Measurements from ENCODE around the gene CD22.
"Not testable (repeated sequence)": the region's sequence is repeated elsewhere in the genome, so short reads cannot be mapped to it uniquely, and the experiment has no call there.

CD22 gene

DNA sequence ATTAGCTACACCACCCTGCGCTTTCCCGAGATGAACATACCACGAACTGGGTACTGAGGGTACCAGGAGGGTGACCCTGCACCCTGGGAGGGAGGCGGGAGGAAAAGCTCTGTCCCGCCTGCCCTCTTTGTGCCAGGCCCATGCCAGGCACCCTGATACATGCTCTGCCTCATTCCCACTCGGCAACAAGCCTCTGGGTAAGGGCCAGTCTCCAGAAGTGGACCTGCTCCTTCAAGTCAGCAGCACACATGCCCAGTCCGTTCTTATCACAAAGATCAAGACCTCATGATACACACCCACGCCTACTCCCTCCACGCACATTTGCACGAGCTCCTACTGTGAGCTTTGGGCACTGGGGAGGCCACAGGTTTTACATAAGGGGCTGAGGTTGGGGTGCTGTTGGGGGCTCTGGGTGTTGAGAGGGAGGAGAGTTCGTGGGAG, 16.7 kb downstream of the CD22 start:
- no peak for DNase-seq

DNA sequence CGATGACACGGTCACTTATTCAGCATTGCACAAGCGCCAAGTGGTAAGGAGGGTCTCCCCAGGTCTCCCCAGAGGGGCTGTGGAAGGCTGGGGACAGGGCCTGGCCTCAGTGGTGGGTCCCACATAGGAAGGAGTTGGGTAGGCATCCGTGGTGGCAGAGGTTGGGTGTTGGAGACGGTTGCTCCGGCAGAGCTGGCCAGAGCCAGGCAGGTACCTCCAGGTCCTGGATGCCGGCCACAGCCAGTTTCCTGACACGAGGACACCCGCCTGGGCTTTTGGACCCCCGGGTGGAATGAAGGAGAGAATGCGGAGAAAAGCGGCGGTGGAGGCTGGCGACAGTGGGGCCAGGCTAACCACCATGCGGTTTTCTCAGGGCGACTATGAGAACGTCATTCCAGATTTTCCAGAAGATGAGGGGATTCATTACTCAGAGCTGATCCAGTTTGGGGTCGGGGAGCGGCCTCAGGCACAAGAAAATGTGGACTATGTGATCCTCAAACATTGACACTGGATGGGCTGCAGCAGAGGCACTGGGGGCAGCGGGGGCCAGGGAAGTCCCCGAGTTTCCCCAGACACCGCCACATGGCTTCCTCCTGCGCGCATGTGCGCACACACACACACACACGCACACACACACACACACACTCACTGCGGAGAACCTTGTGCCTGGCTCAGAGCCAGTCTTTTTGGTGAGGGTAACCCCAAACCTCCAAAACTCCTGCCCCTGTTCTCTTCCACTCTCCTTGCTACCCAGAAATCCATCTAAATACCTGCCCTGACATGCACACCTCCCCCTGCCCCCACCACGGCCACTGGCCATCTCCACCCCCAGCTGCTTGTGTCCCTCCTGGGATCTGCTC, 17.4 kb downstream of the CD22 start:
- DNase-seq, result peak; percentile 86

DNA sequence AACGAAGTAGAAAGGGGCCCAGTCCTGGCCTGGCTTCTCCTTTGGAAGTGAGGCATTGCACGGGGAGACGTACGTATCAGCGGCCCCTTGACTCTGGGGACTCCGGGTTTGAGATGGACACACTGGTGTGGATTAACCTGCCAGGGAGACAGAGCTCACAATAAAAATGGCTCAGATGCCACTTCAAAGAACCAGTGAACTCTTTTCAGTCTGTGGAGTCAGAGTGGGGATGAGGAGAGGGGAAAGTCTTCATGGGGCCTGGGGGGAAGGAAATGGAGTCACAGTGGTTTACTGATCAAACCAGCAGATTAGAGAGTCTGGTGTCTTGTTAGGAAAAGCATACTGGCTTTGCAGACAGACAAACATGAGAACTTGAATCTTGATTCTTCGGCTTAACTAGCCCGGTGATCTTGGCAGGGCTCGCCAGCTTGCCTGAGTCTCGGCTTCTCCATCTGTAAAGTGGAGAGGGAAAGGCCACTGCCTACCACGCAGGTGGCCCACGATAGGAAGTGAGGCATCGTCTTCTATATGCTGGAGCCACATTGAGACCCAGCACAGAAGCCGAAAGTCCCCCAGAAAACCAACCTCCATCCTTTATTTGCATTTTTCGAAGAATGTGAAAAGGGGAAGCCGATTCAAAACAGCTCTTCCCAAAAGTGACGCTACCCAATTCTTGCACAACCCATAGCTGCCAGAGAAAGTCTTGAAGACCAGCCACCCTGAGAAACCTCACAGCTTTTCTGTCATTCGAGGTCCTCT, 18.4 kb downstream of the CD22 start, which contains the start of gene FFAR1:
FFAR1 (plus strand) TSS at position 732 of the 759 bp plus-strand sequence. CDS start 3,650 bp downstream, outside the sequence.
- DNase-seq, result peak; percentile 83

DNA sequence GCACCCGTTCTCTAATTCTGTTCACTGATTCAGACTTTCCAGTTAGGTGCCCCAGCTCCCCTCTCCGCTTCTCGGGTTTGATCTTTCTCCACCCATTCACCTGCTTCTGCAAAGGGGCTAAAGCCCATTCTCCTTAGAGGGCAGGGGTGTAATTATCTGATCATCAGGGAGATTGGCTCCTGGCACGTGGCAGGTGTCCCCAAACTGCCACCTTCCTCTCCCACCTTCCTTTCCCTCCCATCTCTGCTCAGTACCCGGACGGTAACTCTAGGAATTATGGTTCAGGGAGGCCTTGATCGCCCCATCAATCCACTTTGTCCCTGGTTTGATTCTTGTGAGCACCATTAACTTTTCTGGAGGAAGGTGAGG, 18.9 kb downstream of the CD22 start:
- no peak for DNase-seq

DNA sequence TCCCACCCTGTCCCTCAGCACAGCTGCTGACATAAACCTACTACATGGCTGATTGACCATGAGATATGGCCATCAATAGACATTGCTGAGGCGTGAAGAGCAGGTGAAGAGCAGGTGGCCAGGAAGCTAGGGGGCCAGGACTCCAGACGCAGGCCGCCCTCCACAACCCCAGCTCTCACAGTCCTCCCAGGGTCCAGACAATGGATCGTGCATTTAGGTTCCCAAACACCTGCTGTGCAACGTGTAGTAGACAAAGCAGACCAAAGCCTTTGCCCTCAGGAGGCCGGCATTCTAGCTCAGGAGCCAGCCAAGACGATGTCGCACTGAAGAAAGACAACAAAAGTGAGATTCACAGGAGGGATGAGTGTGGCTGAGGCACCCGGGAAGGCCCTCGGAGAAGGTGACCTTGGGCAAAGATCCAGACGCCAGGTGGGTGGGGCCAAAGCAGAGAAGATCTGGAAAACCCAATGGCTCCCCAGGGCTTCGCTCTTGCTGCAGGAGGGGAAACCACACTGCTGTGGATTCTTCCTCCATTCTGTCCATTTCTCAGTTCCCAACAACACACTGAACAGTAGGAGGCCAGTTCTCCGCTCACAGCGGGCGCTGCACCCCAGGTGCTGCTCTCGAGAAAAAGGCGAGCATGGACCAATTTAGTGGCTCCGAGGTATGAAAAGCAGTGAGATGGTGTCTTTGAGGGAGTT, 20.1 kb downstream of the CD22 start:
- DNase-seq, result peak; percentile 50

DNA sequence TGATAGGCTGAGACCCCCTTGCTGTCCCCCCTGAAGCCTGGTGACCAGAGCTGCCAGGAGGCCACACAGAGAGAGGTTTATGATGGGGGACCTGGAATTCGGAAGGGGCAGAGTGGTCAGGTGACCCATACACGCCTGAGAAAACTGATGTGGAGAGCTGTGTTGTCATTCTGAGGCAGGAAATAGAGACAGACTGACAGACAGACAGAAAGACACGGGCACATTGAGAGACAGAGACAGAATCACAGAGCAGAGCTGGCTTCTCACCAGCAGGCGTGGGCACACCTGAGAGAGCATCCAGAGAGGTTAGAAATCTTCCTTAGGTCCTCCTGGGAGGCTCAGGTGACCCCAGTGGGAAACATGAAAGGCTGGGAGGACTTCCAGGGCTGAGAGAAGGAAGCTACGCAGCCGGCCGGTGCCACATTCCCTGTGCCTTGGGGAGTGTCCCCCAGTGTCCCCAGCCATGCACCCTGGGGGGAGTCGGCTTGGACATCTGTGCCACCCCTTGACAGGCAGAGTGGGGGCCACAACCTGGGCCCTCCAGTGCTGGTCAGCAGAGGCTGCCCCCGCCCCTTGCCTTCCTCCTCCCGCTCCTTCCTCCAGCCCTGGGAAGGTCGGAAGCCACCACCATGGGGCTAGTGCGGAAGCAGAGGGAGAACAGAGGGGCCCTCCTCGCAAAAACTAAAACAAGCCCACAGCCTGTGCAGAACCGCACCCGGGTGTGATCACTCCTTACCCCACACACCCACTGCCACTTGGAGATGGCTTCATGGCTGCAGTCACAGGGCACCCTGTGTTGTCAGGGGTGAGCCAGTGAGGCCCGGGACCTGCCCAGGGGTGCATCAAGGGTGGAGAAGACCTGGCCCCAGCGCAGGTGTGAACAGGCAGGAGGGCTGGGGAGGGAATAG, 20.9 kb downstream of the CD22 start:
- peak; percentile 51 for DNase-seq

DNA sequence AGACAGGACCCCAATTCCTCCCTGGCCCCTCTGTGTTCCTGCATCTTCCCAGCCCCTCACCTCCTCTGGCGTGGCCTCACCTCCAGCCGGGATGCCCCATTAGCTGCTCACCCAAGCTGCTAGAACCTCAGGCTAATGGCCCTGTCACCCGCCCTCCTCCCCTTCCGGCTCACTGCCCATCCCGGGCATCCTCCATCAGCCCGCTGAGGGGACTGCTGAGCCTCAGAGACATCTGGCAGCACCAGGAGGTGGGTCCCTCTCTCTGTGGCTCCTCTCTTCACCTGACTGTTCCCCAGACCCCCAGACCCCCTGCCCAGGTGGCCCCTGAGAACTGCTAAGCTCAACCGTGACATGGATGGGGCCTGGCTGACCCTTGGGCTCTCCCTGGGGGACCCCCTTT, 21.6 kb downstream of the CD22 start:
- DNase-seq, result no peak

DNA sequence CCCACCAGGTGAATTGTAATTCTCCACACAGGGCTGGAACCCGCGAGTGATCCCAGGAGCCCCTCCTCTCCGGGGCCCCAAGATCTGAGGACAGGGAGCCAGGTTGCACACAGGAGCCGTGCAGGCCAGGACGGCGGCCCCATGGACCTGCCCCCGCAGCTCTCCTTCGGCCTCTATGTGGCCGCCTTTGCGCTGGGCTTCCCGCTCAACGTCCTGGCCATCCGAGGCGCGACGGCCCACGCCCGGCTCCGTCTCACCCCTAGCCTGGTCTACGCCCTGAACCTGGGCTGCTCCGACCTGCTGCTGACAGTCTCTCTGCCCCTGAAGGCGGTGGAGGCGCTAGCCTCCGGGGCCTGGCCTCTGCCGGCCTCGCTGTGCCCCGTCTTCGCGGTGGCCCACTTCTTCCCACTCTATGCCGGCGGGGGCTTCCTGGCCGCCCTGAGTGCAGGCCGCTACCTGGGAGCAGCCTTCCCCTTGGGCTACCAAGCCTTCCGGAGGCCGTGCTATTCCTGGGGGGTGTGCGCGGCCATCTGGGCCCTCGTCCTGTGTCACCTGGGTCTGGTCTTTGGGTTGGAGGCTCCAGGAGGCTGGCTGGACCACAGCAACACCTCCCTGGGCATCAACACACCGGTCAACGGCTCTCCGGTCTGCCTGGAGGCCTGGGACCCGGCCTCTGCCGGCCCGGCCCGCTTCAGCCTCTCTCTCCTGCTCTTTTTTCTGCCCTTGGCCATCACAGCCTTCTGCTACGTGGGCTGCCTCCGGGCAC, 22.6 kb downstream of the CD22 start:
- no peak for DNase-seq

DNA sequence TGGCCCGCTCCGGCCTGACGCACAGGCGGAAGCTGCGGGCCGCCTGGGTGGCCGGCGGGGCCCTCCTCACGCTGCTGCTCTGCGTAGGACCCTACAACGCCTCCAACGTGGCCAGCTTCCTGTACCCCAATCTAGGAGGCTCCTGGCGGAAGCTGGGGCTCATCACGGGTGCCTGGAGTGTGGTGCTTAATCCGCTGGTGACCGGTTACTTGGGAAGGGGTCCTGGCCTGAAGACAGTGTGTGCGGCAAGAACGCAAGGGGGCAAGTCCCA, 23.1 kb downstream of the CD22 start:
- DNase-seq, result no peak

DNA sequence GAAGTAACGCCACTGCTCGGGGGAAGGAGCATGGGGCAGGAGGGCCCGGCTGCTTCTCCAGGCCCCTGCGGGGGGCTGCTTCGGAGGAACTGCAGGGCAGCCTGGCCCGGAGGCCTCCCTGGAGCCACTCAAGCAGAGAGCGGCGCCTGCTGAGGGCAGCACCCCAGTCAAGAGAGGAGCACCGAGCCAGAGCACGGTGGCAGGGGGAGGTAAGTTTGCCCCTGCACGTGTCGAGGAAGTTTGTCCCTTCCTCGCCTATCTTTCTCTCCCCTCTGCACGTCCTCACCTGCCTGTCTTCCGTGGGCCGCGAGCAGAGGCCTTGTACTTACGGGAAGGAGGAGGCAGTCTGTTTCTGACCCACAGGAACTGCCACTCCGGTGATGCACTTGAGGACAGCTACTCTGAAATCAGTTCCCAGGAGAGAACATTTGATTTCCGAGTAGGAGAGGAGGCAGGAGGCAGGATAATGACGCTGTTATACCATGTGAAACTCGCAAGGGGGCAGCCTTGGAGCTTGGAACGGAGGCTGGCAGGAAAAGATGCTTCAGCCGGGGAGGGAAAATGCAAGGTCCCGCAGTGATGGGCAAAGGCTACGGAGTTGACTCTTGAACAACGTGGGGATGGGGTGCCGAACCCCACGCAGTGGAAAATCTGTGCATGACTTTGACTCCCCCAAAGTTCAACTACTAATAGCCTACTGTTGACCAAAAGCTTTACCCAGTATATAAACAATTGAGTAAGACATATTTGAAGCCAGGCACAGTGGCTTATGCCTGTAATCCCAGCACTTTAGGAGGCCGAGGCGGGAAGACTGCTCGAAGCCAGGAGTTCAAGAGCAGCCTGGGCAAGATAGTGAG, 23.7 kb downstream of the CD22 start:
- peak; percentile 85 for DNase-seq

DNA sequence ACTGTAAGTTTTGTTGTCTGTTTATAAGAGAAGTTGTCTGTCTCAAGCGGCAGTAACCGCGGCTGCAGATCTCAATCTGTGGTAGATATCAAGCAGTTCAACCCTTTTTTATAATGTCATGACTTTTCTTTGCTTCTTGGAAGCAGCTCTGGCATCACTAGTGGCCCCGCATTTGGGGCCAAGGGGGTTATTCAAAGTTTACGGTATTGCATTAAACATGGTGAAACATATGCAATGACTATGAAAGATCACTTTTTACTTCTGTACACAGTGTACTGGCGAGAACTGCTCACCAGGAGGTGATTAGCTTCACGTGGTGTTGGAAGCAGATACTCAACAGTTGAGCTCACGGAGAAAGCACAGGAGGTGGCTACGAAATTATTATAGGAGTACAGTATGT, 24.6 kb downstream of the CD22 start:
- no peak for DNase-seq

DNA sequence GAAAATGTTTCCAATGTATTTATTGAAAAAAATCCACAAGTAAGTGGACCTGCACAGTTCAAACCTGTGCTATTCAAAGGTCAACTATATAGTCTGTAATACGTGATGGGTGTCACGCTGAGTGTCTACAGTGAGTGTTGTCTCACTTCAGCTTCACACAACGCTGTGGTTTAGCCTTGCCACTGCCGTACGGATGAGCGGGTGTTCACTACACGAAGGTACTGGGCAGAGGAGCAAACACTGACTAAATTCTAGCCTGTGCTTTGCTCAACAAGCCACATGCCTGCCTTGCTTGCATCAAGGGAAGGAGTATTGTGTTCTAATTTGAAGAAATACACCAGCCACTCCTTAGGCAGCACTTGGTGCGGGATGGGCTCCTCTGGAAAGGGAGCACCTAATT, 25.9 kb downstream of the CD22 start:
- no peak for DNase-seq

DNA sequence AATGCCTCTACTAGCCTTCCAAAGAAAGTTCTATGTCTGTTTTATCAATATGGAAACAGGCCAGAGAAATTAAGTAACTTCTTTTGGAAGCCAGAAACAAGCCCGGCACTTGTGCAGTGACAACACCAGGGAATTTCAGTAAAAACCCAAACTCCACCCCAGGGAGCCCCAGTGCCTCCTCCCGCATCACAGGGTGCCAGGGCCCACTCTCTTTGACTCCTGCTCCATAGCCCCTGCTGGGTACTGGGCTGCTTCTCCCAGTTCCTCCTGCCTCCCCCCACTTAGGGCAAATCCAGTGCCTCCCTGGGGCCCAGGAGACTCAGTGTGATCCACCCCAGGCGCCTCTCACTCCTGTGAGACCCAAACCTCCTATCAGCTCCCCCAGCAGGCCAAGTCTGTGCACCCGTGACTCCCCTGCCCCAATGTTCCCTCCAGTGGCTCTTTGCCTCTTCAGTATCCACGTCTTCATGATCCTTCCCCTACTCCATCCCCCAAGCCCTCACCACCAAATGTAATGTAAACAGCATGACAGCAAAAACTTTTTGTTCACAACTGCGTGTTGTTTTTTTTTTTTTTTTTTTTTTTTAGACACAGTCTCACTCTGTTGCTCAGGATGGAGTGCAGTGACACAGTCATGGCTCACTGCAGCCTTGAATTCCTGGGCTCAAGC, 26.9 kb downstream of the CD22 start:
- no peak for DNase-seq

DNA sequence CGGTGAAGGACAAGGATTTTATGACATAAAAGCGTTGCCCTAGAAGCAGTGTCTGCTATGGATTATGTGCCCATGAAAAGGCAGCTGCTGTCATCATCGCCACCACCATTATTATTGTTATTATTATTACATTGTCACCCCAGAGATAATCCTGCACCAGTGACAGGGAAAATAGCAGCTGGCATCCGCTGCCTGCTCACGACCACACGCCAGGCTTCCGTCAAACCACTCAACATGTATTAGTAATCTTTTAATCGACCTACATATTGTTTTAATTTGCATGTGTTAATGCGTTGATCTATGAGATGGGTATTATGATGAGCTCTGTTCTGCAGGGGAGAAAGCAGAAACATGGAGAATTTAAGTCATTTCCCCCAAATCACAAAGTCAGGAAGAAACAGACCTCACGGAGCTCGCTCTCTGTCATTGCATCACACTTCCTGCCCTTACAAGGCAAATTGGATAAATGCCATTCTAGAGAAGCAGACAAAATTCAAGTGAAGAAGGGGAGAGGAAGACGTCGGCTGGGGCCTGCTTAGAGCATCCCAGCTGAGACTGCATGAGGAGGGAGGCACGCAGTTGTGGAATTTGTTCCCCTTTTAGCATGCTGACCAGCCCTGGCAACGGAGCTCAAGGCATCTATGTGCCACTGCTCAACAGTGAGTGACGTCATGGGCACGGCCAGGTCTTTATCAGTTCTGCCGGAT, 29.0 kb downstream of the CD22 start, which contains the start of gene FFAR3:
FFAR3 (plus strand) TSS at position 594 of the 707 bp plus-strand sequence. CDS start 431 bp downstream, outside the sequence.
- DNase-seq, result no peak

DNA sequence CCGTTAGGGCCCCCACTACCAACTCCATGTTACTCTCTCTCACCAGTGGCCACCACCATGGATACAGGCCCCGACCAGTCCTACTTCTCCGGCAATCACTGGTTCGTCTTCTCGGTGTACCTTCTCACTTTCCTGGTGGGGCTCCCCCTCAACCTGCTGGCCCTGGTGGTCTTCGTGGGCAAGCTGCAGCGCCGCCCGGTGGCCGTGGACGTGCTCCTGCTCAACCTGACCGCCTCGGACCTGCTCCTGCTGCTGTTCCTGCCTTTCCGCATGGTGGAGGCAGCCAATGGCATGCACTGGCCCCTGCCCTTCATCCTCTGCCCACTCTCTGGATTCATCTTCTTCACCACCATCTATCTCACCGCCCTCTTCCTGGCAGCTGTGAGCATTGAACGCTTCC, 29.8 kb downstream of the CD22 start:
- not testable (repeated sequence) for DNase-seq

DNA sequence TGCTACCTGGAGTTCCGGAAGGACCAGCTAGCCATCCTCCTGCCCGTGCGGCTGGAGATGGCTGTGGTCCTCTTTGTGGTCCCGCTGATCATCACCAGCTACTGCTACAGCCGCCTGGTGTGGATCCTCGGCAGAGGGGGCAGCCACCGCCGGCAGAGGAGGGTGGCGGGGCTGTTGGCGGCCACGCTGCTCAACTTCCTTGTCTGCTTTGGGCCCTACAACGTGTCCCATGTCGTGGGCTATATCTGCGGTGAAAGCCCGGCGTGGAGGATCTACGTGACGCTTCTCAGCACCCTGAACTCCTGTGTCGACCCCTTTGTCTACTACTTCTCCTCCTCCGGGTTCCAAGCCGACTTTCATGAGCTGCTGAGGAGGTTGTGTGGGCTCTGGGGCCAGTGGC, 30.4 kb downstream of the CD22 start:
- DNase-seq, result not testable (repeated sequence)

DNA sequence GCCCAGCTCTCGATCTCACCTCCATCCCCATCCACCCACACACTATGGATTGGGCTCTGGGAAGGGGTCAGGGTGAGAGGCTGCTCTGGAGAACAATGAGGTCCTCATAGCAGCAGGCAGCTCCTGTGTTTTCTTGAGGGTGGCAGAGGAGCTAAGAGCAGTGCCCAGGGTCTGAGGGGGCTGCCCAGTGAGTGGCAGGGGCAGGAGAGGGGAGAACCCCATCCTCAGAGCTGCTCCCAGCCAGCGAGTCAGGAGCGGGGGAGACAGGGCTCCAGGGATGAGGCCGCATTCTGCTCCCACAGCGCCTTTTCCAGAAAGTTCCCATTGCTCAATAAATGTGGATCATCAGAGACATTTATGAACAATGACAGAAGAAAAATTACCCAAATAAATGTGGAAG, 31.1 kb downstream of the CD22 start:
- not testable (repeated sequence) for DNase-seq

DNA sequence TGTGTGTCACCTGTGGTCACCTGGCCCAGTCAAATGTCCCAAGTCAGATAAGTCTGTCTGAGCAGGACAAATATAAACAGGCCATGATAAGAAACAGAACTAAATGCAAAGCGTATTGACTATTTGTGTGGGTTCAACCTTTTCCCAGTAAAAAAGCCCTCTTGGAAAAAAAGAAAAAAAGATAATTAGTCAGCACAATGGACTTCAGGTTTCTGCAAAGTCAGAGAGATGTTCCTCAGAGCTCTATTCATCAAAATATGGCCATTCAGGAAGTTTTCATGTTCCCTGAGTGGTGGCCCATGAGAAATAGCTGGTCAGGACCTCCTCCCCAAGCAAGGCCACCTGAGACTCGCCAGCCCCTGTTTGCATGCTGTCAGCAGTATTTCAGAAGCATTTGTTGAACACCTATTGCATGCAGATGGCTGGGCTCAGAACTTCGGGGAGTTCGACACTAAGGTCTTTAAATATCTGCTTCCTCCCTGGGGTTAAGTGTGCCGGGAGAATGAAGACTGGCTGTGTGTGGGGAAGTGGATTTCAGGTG, 32.0 kb downstream of the CD22 start:
- no peak for DNase-seq
